UCSD-AML1 (cell line): Measurements from ENCODE around the gene TUBA4B.
"Not testable (repeated sequence)": the region's sequence is repeated elsewhere in the genome, so short reads cannot be mapped to it uniquely, and the experiment has no call there.

Experiments
- DNase-seq: peaks from one replicate; lab custom pipeline; 2025; ENCODE audit not compliant: unreplicated experiment; lab: John Stamatoyannopoulos, UW

TUBA4B gene

DNA sequence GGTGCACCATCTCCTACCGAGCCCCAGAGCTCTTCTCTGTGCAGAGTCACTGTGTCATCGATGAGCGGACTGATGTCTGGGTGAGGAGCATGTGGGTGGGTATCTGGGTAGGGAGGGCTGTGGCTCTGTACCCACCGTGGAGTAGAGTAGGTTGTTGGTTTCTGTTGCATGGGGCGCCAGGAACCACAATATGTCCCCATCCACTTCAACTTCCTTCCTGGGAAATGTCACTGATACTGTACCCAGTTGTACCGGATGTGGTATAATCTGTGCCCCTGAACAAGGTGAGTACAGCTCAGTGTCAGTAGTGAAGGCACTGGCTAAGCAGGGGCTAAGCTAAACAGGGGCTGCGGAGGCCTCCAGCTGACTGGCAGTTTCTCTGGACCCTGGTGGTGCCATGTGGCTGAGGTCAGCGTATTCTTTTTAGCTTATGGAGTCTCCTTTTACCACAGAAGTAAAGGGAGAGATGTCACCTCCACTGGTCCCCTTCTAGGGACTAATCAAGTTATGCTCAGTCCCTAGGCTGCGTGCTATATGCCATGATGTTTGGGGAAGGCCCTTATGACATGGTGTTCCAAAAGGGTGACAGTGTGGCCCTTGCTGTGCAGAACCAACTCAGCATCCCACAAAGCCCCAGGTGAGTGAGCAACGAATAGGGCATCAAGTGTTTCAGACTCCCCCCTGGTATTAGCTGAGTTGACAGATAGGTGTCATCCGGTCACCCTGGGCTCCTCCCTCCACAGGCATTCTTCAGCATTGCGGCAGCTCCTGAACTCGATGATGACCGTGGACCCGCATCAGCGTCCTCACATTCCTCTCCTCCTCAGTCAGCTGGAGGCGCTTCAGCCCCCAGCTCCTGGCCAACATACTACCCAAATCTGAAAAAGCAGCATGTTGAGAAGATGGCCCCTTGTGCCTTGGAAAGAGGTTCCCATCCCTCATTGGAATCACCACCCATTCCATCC, 5.1 kb upstream of the TUBA4B start:
- DNase-seq, result peak; percentile 49

DNA sequence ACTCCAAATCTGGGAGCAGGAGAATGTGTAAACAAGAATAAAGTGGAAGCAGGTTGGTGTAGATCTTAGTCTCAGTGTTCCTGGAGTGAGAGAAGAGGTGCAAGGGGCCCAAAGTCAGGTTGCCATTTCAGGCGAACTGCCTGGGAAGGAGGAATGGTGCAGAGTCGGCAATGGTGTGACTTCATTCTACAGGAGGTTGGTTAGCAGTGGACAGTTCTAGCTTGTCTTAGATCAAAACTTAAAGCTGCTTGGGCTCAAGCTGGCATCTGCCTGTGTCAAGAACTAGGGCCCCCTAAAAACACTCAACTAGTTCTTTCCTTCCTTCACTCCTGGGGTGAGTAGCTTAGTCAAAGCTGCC, 4.2 kb upstream of the TUBA4B start:
- DNase-seq, result no peak

DNA sequence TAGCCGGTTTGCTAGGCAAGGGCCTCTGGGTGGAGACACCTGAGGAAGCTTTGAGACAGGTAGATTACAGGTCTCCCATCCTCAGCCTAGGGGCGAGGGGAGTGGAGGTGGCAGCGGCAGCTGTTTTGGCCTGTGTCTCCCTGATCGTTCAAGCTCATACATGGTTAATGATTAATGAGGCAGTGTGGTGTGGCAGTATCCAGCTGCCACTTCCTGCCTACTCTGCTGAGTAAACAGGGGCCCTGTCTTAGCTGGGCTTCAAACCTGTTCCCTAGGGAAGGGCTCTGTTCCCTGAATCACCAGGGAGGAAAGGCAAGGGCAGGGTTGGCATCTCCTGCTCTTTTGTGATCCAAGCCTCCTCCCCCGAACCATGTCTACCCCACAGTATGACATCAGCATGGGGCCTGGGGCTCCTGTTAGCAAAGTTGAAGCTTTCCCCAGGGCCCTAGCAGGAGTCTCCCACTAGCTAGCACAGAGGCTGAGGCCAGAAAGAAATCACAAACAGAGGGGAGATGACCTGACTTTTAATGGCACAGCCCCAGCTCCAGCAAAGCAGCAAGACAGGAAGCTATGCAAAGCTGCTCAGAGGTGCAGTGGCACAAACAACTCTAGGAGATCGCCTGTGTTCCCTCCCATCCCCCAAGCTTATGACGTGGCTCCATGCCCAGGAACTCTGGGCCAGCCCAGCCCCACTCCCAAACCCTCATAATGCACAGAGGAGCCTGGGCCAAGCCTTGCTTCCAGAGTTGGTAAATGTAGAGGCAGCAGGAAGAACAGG, 3.7 kb upstream of the TUBA4B start:
- DNase-seq, result peak; percentile 83

DNA sequence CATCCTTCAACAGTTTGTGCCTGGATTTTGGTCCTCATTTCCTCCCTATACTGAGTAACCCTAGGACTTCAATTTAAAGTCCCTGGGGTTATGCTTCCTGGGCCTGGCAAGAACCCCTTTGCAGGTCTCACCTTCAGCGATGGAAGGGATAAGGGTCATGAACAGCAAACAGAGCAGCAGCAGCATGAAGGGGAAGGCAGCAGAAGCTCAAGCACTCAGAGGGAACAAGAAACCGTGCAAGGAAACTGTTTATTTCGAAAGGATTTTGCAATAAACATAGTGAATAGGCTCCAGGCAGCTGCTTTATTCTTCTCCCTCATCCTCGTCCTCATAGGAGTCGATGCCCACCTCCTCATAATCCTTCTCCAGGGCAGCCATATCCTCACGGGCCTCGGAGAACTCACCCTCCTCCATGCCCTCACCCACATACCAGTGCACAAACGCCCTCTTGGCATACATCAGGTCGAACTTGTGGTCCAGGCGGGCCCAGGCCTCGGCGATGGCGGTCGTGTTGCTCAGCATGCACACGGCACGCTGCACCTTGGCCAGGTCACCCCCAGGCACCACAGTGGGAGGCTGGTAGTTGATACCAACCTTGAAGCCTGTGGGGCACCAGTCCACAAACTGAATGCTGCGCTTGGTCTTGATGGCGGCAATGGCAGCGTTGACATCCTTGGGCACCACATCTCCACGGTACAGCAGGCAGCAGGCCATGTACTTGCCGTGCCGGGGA, 2.8 kb upstream of the TUBA4B start:
- DNase-seq, result no peak

DNA sequence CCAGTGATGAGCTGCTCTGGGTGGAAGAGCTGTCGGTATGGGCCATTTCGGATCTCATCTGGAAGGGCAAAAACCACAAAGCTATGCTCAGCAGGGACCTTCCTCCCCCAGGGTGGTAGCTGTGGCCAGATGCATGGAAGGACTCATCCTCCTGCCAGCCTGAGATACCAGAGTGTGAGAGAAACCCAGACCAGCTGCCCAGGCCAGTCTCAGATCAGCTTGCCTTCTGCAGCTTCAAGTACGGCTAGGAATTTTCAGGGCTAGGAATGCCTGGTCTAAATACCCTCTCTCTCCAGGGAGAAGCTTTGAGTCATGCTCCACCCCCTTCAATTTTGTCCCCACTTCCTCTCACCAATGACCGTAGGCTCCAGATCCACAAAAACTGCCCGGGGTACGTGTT, 1.4 kb upstream of the TUBA4B start:
- no peak for DNase-seq

DNA sequence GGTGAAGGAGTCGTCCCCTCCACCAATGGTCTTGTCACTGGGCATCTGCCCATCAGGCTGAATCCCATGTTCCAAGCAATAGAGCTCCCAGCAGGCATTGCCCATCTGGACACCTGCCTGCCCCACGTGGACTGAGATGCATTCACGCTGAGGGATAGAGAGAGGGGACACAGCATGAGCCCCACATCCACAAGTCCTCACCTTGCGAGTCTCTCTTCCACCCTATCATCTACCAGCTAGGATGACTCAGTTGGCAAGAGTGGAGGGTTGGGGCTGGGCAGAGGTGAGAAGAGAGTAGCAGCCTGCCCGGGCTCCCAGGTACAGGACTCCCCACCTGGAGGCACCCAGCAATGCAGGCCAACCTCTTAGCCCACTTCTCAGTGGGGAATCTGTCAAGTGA, 959 bp upstream of the TUBA4B start:
- no peak for DNase-seq

DNA sequence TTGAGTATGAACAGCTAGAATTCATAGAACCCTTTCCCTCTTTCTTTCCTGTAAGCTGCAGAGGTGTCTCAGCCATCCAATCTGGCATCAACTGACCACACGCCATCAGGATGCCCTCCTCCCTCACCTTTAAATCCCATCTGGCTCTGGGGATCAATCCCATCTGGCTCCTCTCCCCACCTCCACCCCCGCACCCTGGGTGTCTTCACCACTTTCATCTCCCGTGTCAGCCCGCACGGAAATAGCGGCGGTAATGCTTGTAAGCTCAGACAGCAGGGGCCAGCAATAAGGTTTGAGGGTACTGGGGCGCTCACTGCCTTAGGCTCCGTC, 508 bp upstream of the TUBA4B start:
- no peak for DNase-seq

DNA sequence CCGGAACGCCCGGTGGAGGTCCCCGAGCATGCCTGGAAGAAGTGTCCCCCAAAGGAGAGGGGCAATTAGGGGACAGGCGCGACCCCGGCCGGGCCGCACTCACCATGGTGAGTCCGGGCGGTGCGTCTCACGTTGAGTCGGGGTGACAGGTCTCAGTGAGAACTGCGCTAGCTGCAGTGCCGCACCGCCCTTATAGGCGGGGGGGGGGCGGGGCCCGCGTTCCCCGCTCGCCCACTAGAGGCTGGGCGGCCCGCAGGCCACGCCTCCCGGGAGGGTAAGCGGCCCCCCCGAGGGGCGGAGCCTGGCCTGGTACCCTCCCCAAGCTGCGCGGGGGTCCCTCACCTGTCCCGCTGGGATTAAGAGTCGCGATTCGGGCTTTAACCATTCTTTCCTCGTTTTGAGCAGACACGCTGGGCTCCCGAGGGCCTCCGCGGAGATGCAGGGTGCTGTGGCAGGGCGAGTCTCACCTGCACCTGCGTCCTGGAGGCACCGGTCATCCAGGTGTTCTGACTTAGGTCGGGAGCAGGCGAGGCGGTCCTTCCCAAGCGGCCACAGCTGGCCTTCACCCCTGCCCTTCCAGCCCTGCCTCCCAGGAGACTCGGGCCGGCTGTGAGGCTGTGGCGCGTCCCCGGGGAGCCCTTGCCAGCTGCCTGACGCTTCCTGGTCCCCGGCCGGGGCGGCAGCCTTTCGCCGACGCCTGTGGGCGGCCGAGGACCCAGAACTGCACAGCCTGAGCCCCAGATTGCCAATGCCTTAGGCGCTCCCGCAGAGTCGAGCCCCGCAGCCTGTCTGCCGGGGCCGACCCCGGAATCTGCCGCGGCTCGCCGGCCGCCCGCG, 928 bp downstream of the TUBA4B start, which contains the start of gene TUBA4A:
TSS of gene TUBA4A (minus strand) at position 166 of the 837 bp plus-strand sequence. CDS start at position 106, 60 bp downstream.
- DNase-seq, result peak; percentile 88

DNA sequence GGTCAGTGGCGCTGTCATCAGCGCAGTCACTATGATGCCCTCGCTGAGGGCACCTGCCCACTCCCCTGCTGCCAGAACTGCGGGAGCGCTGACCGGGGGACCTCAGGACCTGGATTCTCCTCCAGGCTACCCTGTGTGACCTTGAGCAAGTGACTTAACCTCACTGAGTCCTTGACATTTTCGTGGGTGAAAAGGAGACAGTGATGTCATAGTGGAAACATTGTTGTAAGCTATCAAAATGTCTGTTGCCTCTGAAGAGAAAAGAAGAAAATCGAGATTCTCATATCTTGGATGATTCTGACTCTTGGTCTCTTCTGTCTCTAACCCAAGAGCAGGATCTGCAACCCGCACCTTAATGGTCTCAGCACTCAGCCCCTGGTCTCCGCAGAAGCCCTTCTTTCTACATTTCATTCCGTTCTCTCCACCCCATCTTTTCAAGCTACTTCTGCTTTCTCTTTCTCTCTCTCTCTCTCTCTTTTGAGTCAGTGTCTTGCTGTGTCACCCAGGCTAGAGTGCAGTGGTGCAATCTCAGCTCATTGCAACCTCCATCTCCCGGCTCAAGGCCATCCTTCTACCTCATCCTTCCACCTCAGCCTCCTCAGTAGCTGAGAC, 1.7 kb downstream of the TUBA4B start:
- DNase-seq, result no peak

DNA sequence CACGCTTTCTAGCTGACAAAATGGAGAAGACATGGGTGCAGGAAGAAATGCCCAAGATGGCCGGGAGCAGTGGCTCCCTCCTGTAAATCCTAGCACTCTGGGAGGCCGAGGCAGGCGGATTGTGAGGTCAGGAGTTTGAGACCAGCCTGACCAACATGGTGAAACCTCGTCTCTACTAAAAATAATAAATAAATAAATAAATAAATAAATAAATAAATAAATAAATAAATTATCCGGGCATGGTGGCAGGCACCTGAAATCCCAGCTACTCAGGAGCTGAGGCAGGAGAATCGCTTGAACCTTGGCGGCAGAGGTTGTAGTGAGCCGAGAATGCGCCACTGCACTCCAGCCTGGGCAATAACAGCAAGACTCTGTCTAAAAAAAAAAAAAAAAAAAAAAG, 5.9 kb downstream of the TUBA4B start:
- DNase-seq, result not testable (repeated sequence)

DNA sequence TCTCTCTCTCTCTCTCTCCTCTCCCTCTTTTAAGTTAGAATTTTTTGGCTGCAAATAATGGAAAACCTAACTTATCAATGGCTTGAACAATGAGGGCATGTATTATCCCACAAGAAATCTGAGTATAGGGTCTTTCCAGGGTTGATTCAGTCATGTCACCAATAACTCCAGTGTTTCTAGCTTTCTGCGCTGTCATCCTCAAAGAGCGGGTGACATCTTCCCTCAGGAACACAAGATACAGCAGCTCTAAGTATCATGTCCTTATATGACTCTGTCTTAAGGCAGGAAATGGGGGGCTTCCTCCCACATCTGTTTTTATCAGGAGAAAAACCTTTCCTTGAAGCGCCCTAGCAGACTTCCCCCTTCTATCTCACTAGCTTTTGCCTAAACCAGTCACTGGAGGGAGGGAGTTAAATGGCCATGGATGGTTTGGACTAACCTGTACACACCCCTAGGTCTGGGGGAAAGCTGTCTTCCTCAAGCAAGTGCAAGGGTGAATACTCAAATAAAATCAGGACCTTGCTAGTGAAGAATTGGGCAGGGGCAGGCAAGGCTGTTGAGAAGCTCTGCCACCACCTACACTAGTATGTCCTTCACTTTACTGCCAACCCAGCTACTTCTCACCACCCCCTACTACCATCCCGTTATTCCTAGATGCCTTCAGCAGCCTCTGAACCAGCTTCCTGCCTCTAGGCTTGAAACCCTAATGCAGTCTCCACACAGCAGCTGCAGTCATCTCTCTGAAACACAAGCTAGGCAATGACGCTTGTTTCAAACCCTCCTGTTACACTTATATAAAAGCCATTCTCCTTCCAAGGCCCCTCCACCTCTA, 8.2 kb downstream of the TUBA4B start:
- DNase-seq, result no peak

DNA sequence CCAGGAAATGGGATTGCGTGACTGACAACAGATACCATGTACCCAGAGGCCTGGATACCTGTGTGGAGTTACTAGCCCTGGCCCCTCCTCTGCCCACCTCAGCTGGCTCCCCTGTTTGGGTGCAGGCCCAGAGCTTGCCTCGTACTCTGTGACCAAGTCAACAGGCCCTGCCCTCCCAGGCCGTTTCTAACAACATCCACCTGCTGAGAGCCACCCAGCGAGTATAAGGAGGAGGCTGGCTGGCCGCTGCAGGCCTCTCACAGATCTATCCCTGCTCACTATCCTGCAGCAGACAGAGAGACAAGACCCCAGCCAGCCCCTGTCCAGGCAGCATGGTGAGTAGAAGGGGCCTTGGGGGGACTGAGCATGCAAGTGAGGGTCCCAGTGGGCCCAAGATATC, 13.2 kb downstream of the TUBA4B start:
- no peak for DNase-seq

DNA sequence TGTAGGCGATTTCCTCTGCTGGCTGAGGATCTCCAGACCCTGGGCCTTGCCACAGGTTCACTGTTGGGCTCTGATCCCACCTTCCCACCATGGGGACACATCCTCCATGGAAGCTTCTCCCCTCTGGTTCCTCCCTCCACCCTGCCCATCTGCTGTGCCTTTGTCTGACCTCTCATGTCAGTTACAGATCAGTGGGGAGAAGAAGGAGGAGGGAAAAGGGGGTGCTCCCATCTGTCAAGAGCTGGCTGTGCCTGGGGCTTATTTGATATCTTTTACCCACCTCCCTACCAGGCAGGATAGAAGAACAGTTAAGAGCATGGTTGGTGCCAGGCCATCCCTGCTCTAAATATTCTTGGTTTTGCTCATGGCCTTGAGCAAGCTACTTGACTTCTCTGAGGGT, 13.8 kb downstream of the TUBA4B start:
- DNase-seq, result no peak

DNA sequence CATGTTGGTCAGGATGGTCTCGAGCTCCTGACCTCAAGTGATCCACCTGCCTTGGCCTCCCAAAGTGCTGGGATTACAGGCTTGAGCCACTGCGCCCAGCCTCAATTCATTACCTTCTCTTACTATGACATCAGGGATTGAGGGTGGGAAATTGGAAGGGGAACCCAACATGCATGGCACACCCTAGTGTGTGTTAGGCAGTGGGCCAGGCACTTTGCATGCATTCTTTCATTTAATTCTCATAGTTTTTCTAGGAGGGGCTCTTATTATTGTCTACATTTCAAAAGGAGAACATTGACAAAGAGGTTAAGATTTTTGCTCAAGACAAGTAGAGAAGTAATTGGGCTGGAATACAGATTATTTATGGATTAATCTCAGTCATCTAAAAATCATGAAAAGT, 15.3 kb downstream of the TUBA4B start:
- DNase-seq, result no peak

DNA sequence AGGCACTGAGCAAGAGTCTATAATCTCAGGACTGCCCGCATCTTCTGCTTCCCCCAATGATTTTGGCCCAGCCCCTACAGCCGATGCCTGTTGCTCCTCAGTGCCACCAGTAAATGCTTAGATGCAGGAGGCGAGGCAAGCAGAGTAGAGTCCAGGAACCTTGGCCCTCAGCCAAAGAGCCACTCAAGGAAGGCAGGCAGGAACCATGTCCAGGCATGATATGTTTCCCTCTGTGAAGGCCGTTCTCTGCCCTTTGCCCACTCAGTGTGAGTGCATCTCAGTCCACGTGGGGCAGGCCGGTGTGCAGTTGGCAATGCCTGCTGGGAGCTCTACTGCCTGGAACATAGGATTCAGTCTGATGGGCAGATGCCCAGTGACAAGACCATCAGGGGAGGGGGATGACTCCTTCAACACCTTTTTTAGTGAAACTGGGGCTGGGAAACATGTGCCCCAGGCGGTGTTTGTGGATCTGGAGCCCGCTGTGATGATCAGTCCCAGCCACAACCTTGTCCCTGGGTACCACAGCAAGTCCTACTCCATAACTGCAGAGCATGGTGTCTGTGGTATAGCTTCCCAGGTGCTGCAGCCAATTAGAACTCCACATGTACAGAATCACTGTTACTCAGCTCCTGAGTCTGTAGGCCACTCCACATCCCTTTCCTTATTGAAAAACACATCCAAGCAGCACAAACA, 16.5 kb downstream of the TUBA4B start:
- no peak for DNase-seq

DNA sequence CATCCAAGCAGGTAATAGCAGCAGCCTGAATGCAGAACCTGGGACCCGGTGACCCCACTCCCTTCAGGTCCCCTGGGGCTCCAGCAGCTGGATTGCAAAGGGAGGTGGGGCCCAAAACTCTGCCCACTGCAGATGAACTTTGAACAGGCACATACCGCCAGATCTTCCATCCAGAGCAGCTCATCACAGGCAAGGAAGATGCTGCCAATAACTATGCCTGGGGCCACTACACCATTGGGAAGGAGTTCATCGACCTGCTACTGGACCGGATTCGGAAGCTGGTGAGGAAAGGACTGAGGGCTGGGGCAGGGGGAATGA, 17.0 kb downstream of the TUBA4B start:
- no peak for DNase-seq

DNA sequence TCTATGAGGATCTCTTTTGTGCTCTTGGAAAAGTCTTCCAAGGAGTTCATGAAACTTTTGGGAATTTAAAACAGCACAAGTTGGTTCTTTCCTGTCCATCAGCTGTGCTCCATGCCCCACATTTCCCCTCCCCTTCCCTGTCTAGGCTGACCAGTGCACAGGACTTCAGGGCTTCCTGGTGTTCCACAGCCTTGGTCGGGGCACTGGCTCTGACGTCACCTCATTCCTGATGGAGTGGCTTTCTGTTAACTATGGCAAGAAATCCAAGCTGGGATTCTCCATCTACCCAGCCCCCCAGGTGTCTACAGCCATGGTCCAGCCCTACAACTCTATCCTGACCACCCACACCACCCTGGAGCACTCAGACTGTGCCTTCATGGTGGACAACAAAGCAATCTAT, 18.0 kb downstream of the TUBA4B start:
- no peak for DNase-seq

DNA sequence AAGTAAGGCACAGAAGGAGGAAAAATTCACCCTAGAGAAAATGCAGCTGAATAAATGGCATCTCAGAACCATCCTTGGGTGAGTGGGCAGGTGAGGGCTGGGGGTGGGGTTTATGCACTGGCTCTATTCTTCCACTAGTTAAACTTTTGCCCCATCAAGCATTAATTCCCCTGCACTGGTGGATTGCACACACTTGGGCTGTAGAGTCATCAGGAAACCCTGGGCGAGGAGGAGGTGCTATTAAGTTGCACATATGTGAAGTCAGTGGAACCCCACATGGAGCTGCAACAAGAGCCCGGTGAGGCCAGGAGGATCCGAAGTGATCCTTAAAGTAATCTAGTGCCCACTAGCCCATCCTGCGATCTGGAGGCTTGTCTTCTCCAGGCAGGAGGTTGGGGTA, 19.3 kb downstream of the TUBA4B start:
- DNase-seq, result no peak

DNA sequence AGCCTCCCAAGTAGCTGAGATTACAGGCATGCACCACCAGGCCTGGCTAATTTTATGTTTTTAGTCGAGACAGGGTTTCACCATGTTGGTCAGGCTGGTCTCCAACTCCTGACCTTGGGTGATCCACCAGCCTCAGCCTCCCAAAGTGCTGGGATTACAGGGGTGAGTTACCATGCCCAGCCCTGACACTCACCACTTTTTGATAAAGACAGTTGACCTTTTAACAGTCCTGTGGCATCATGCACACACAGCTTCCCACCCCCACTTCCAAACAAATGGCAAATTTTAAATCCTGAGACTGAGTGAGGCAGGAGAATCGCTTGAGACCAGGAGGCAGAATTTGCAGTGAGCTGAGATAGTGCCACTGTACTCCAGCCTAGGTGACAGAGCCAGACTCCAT, 20.0 kb downstream of the TUBA4B start:
- no peak for DNase-seq
